Keratinocyte (primary cell): Measurements from ENCODE around the gene ERI2. TPM values are rescaled to one million over a fixed set of nuclear protein-coding genes. Genes with fewer than 3 reads are reported as not detected.

Experiments
- DNase-seq: peaks from one replicate; pipeline ENCODE4 v3.0.0-alpha.2; 2011; ENCODE audit warnings: low read depth, missing footprints, low spot score
- FAIRE-seq: peaks from 2 replicates; lab custom pipeline; 2011; peaks lifted over from hg19 to GRCh38; lab: Jason Lieb, UNC
- H2AFZ ChIP-seq: 2 replicates; pipeline ENCODE4 v1.6.0; 2012; ENCODE audit warnings: low read length, control low read depth, inconsistent platforms; ENCODE audit not compliant: control insufficient read depth
- H3K27ac ChIP-seq: 2 replicates; pipeline ENCODE4 v1.5.1; 2011; ENCODE audit warnings: low read length; ENCODE audit not compliant: control insufficient read depth, insufficient read depth
- H3K27me3 ChIP-seq: 3 replicates; pipeline ENCODE4 v1.6.0; 2011; ENCODE audit warnings: low read length; ENCODE audit not compliant: control insufficient read depth, insufficient read depth; ENCODE audit errors: extremely low read depth
- H3K36me3 ChIP-seq, 2 experiments: 2 replicates in 1 of 2; 3 replicates in 1 of 2; pipeline ENCODE4 v1.5.1; 2011; ENCODE audit warnings: low read length in 2 of 2, mild to moderate bottlenecking in 1 of 2; ENCODE audit not compliant: control insufficient read depth in 2 of 2, insufficient read depth in 2 of 2; ENCODE audit errors: extremely low read depth in 1 of 2
- H3K4me1 ChIP-seq: 3 replicates; pipeline ENCODE4 v1.5.1; 2011; ENCODE audit warnings: low read length; ENCODE audit not compliant: control insufficient read depth, insufficient read depth; ENCODE audit errors: extremely low read depth
- H3K4me2 ChIP-seq: 3 replicates; pipeline ENCODE4 v1.6.0; 2011; ENCODE audit warnings: low read depth, low read length; ENCODE audit not compliant: control insufficient read depth, insufficient read depth; ENCODE audit errors: extremely low read depth
- H3K4me3 ChIP-seq, 3 experiments: fragments of 200-600 bp in 1 of 3; sonication (generic) in 1 of 3; 2 replicates in 2 of 3; 3 replicates in 1 of 3; pipeline ENCODE4 v1.5.1; 2011 to 2016; ENCODE audit warnings: low read length in 3 of 3, mild to moderate bottlenecking in 3 of 3, control low read depth in 2 of 3, inconsistent platforms in 1 of 3, low read depth in 1 of 3, mixed read lengths in 1 of 3, mixed run types in 1 of 3, moderate library complexity in 1 of 3; ENCODE audit not compliant: control insufficient read depth in 2 of 3, insufficient read depth in 2 of 3; ENCODE audit errors: extremely low read depth in 1 of 3
- H3K79me2 ChIP-seq: 2 replicates; pipeline ENCODE4 v1.6.0; 2012; ENCODE audit warnings: low read length; ENCODE audit not compliant: control insufficient read depth, insufficient read depth
- H3K9ac ChIP-seq: 3 replicates; pipeline ENCODE4 v1.6.0; 2011; ENCODE audit warnings: low read length; ENCODE audit not compliant: control insufficient read depth, insufficient read depth; ENCODE audit errors: extremely low read depth
- H3K9me1 ChIP-seq: 3 replicates; pipeline ENCODE4 v1.6.0; 2011; ENCODE audit warnings: low read length; ENCODE audit not compliant: control insufficient read depth, insufficient read depth; ENCODE audit errors: extremely low read depth
- H3K9me3 ChIP-seq: 2 replicates; pipeline ENCODE4 v1.5.1; 2012; ENCODE audit warnings: low read depth, low read length; ENCODE audit not compliant: control insufficient read depth
- H4K20me1 ChIP-seq: 3 replicates; pipeline ENCODE4 v1.6.0; 2011; ENCODE audit warnings: low read length; ENCODE audit not compliant: control insufficient read depth, insufficient read depth; ENCODE audit errors: extremely low read depth
- EZH2 ChIP-seq: IDR thresholded peaks from one replicate; pipeline ENCODE4 v1.6.1; 2012; ENCODE audit warnings: inconsistent platforms, mild to moderate bottlenecking, low read length, moderate library complexity
- dilution Hi-C: fragments of 300-500 bp; cut with MboI; formaldehyde crosslinking; loops from one replicate; pipeline ENCODE4 v1.7.0; 2020; ENCODE audit warnings: low sequenced_read_pairs; ENCODE audit not compliant: extremely low pct_ligation_motif_present
- polyA plus RNA-seq, 5 experiments: library from polyadenylated mRNA; depleted of rRNA in 3 of 5; stranded (reverse) in 3 of 5; stranded (forward) in 1 of 5; unstranded in 1 of 5; fragments of >200 nt; gene quantifications; 1 replicate in 1 of 5; 2 replicates in 3 of 5; 3 replicates in 1 of 5; pipeline versions ENCODE4 v1.2.1 to v1.2.3, GENCODE V29; 2011 to 2012; ENCODE audit warnings: missing spikeins in 2 of 5, low read depth in 1 of 5, low replicate concordance in 1 of 5
- TF ChIP-seq, protein P1 (sequence below), 3 experiments: IDR thresholded peaks in 1 of 3; conservative IDR thresholded peaks in 1 of 3; optimal IDR thresholded peaks in 1 of 3; 2 replicates in 2 of 3; 3 replicates in 1 of 3; pipeline versions ENCODE3 to v1.5.1; 2011; ENCODE audit warnings: low read length in 3 of 3, mild to moderate bottlenecking in 3 of 3, moderate library complexity in 2 of 3, control low read depth in 1 of 3, inconsistent platforms in 1 of 3; ENCODE audit not compliant: insufficient read depth in 2 of 3; ENCODE audit errors: extremely low read depth in 1 of 3

ERI2 gene
- polyA plus RNA-seq, 1 donor (not counting 4 experiments of a cell fraction or from before 2014, with no cell fraction given), result 19.5 TPM

DNA sequence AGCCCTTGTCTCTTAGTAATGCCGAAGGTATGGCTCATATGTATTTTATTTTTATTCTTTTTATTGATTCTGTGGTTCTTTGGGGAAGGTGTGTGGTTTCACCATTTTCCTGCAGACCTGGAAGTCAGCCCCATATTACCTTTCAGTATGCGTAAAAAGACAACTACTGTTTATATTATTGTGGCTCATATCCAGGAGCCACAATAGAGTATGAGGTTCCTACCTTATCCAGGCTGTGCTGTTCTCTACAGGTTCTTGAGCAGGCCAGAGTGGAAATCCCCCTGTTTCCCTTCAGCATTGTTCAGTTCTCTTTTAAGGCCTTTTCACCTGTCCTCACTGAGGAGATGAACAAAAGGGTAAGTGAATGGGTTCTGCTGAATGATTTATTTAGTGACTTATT lies 33.2 kb upstream of the ERI2 start:
- Histone ChIP-seq H3K27me3 (no peaks in the 10 kb centered on the region), H3K9ac (no peak overlapping the region), H2AFZ (no peak overlapping the region), H3K4me1 (no peaks in the 10 kb centered on the region), H3K27ac (no peak overlapping the region), H3K79me2 (no peaks in the 10 kb centered on the region), H3K9me1 (no peaks in the 10 kb centered on the region), H3K9me3 (no peaks in the 10 kb centered on the region), H4K20me1 (no peaks in the 10 kb centered on the region), H3K4me3 (no peak overlapping the region), H3K36me3 (no peaks in the 10 kb centered on the region), H3K4me2 (no peak overlapping the region)
- dilution Hi-C loops, result no loop called here
- DNase-seq, result no peak
- FAIRE-seq, result no peak
- TF ChIP-seq, protein P1, sequence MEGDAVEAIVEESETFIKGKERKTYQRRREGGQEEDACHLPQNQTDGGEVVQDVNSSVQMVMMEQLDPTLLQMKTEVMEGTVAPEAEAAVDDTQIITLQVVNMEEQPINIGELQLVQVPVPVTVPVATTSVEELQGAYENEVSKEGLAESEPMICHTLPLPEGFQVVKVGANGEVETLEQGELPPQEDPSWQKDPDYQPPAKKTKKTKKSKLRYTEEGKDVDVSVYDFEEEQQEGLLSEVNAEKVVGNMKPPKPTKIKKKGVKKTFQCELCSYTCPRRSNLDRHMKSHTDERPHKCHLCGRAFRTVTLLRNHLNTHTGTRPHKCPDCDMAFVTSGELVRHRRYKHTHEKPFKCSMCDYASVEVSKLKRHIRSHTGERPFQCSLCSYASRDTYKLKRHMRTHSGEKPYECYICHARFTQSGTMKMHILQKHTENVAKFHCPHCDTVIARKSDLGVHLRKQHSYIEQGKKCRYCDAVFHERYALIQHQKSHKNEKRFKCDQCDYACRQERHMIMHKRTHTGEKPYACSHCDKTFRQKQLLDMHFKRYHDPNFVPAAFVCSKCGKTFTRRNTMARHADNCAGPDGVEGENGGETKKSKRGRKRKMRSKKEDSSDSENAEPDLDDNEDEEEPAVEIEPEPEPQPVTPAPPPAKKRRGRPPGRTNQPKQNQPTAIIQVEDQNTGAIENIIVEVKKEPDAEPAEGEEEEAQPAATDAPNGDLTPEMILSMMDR (optimal IDR thresholded peaks at IDR 0.05 in 1 of 3, IDR thresholded peaks at IDR 0.05 in 1 of 3, conservative IDR thresholded peaks at IDR 0.05 in 1 of 3; ENCODE audit: extremely low read depth in 1 of 3, insufficient read depth in 2 of 3, low read length in 3 of 3), result no peak
- no peak for TF ChIP-seq EZH2

DNA sequence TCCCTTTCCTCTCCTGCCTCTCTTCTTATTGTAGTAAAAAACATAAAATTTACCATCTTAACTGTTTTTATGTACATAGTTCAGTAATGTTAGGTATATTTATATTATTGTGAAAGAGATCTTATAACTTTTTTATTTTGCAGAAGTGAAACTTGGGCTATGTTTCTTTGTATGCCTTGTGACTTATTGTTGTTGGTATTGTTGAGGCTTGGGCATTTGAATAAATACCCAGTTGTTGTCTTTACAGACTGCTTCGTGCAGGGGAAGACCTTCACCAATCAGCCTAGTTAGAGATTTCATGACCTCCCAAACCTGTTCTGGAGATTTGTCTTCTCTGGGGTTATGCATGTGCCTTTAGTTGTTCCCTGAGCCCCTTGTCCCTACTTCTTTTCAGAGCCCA lies 32.0 kb upstream of the ERI2 start:
- no peaks in the 10 kb centered on the region for H3K4me1 ChIP-seq
- H3K36me3 ChIP-seq, result no peaks in the 10 kb centered on the region
- dilution Hi-C loops, result no loop called here
- H3K9ac ChIP-seq, result no peak overlapping the region
- TF ChIP-seq EZH2, result no peak
- TF ChIP-seq, protein P1 (optimal IDR thresholded peaks at IDR 0.05 in 1 of 3, IDR thresholded peaks at IDR 0.05 in 1 of 3, conservative IDR thresholded peaks at IDR 0.05 in 1 of 3; ENCODE audit: extremely low read depth in 1 of 3, insufficient read depth in 2 of 3, low read length in 3 of 3), result no peak
- no peaks in the 10 kb centered on the region for H4K20me1 ChIP-seq
- H3K4me3 ChIP-seq, result no peak overlapping the region
- H3K9me3 ChIP-seq, result no peaks in the 10 kb centered on the region
- H3K27me3 ChIP-seq, result no peaks in the 10 kb centered on the region
- no peak overlapping the region for H3K4me2 ChIP-seq
- no peaks in the 10 kb centered on the region for H3K79me2 ChIP-seq
- no peak overlapping the region for H2AFZ ChIP-seq
- H3K27ac ChIP-seq, result no peak overlapping the region
- FAIRE-seq, result no peak
- no peak for DNase-seq
- H3K9me1 ChIP-seq, result no peaks in the 10 kb centered on the region
